HG02852 (cell line): ENCODE results near the gene SHISA9.

Source experiments
- ATAC-seq: cut with Tn5 transposase; IDR thresholded peaks from one replicate; pipeline ENCODE4 v1.9.1; 2021; ENCODE audit warnings: mild to moderate bottlenecking, moderate library complexity; ENCODE audit not compliant: unreplicated experiment

SHISA9 gene

DNA sequence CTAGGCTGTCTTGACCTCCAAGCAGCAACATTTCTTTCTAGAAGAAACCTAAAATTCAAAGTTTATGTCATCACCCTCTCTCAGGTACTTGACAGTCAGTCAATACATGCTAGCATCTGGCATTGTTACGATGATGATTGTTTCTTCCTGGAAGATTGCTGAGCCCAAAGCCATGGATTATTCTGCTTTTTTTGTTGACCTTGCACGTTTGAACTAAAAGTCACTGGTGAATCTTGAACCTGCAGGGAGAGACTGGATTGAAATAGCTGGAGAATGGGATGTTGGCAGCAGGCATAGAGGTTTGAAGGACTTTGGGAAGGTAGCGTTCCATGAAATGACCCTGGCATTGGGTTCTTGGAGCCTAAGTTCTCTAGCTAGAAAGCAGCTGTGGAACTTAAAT is 42.9 kb downstream of the SHISA9 start:
- no peak for ATAC-seq

GRCh38 chr16:12951392-12951791 is 50.0 kb downstream of the SHISA9 start:
- ATAC-seq, result no peak

- no peak for ATAC-seq
These were observed 50.6 kb downstream of the SHISA9 start for GRCh38 chr16:12951976-12952375.

GRCh38 chr16:12958366-12958765 is 57.0 kb downstream of the SHISA9 start:
- no peak for ATAC-seq

DNA sequence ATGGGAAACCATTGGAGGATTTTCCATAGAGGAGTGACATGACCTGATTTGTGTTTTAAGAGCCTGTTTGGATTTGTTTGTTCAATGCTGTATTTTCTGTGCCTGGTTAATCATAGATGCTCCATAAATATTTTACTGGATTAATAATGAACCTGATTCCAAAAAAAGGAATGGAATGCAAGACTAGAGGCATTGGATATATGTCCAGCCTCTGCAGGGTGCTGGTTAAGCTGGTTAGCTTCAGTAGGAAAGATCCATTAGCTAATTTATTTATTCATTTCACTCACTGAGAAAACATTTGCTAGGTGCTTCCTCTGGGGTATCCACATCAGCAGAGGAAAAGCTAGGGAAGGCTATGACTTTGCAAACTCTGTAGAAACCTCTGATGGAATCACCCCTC is 57.7 kb downstream of the SHISA9 start:
- no peak for ATAC-seq

- no peak for ATAC-seq
These were observed 60.2 kb downstream of the SHISA9 start for GRCh38 chr16:12961626-12962025.

- ATAC-seq, result no peak
These were observed 63.1 kb downstream of the SHISA9 start for GRCh38 chr16:12964461-12964860.

DNA sequence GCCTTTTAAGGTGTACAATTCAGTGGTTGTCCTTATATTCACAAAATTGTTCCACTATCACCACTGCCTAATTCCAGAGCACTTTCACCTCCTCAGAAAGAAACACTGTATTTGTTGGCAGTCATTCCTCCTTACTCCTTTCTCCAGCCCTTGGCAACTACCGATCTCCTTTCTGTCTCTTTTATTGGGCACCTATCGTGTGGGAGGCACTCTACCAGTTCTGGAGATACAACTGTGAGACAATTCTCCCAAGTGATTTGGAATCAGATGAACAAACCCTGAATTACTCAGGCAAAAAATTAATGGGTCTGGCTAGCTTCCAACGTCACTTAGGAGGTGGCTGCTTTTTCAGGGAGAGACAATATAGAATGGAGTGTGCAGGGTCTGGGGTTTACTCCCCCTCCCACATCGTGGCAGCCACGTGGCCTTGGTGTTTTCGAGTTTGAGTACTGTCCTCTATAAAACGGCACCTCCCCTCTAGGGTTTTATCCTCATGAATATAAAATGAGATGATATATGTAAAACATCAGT is 63.9 kb downstream of the SHISA9 start:
- ATAC-seq, result no peak

DNA sequence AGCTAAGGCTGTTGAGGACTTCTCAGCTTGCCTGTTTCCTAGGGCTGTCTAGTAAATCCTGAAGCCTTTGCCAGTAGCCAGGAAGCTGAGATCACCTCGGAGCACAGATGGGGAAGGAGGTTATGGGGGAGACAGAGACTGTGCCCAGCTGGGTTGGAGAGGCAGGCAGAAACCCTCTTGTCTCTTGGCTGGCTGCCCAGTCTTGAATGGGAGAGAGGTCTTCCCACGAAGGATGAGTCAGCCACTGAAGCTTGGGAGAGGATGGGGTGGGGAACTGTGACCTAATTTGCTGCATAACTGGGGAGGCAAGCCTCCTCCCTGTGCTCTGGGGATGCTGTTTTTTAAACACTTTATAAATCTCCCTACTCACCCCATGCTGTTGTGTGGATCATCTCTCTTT is 69.8 kb downstream of the SHISA9 start:
- no peak for ATAC-seq

GRCh38 chr16:12972246-12972645 is 70.8 kb downstream of the SHISA9 start:
- ATAC-seq, result no peak

- ATAC-seq, result no peak
These were observed 74.4 kb downstream of the SHISA9 start for GRCh38 chr16:12975766-12976165.

DNA sequence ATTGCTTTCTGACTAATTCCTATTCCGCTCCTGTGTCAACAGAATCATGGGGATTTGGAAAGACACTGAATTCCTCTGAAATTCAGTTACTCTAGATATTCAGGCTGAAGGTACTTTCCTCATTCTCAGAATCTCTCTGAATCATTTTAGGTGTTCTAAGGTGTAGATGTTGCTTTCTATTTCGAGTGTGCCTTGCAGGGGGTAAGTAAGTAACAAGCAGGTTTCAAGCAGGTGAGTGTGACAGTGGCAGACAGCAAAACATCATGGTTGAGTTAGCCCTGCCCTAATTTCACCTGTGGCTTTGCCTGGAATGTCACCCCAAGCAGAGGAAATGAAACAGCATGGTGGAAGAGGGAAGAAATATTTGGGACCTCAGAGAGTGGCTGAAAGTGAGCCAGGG is 75.1 kb downstream of the SHISA9 start:
- no peak for ATAC-seq

- ATAC-seq, result no peak
These were observed 75.5 kb downstream of the SHISA9 start for GRCh38 chr16:12976936-12977335.

DNA sequence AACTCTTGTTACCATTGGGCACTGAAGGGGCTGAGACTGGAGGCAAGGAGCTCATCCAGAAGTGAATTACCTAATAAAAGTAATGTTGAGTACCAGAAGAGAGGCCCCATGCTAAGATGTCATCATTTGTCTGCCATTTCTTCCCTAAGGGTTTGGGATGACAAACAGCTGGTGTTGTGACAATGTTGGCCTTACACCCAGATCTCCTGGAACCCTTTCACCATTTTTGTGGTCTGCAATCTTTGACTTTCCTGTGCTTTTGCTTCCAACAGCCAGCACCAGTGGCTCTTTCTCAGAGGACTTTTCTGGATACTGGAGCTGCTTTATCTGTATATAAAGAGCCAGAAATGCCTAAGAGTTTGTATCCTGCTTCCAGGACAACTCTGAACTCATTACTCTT is 84.1 kb downstream of the SHISA9 start:
- ATAC-seq, result no peak

GRCh38 chr16:12988071-12988470 is 86.7 kb downstream of the SHISA9 start:
- no peak for ATAC-seq

- ATAC-seq, result no peak
These were observed 90.7 kb downstream of the SHISA9 start for GRCh38 chr16:12992066-12992465.

GRCh38 chr16:12994402-12994801 is 93.0 kb downstream of the SHISA9 start:
- no peak for ATAC-seq

GRCh38 chr16:12995721-12996372 is 94.4 kb downstream of the SHISA9 start:
- no peak for ATAC-seq

GRCh38 chr16:12998361-12999085 is 97.1 kb downstream of the SHISA9 start:
- ATAC-seq, result no peak

- no peak for ATAC-seq
These were observed 98.0 kb downstream of the SHISA9 start for GRCh38 chr16:12999368-12999767.

DNA sequence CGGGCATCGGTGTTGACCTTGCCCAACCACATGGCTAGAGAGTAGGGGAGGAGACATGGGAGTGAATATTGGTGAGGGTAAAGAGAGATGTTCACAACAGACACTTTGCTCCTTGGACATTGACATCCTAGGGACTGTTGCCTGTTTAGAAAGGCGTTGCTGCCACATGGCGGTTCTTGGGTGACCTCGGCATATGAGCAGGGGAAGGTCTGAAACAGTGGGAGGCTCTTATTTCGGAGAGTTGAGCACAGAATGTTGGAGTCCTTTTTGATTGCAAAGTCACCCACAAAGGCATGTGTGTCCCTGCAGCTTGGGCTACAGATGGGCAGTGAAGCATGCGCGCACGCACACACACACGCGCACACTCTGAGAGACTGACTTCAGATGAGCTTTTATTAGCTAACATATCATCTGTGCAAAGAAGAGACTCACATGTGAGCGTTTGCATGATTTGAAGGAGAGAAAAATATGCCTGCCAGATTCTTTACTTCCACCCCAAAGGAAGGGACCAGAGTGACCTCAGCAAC is 104.4 kb downstream of the SHISA9 start:
- no peak for ATAC-seq

DNA sequence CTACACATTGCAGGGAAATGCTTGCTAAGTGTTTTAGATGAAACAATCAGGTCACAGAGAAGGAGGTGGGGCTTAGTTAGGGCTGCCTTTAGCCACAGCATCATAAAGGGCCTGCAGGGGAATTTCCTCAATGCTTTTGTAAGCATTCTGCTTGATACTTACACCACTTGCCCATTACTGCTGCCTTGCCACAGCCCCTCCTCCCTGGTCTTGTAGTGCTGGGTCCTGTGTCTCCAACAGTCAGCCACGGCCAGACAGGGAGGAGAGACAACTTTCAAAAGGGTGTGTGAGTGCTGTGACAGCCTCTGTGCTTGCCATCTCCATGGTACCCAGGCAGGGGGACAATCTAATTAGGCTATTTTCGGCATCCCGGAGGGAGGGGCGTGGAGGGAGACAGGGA is 111.2 kb downstream of the SHISA9 start:
- no peak for ATAC-seq
